EH (cell line): ENCODE data around the gene DNAI1.
A peak's percentile ranks its signal among the peaks of the same experiment; 100 is the strongest.

Source experiments
- DNase-seq: peaks from one replicate; pipeline ENCODE4 v3.0.0-alpha.2; 2015; ENCODE audit warnings: low read depth

The DNAI1 gene

DNA sequence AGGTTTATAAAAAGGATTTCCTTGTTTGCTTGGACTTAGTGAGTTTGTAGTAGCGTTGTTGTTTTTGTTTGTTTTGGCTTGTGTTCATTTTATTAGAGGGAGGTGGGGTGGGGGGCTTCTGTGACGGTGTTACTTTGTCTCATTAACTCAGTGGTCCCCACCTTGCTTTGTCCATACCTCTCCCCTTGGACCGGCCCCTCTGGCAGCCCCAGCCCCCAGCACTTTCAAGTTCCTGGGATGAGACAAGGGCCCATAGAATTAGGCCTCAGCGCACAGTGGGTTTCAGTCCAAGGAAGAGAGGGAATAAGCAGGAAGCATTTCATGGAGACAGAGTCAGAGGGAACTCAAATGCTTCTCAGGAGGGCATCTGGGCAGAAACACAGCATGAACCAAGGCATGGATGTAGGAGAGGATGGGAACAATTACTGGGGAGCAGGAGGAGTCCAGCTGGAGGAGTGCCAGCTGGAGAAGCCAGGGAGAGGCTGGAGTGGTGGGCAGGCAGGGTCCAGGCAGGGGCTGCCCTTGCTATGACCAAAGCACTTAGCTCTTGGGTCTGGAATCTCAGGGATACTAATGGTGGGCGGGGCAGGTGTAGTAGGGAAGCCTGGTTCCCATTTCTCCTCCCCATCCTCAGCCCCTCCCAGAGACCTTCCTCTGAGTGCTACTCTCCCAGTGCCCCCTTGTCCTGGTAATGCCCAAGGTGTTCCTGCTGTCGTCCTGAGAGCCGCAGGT is 87.7 kb downstream of the DNAI1 start:
- no peak for DNase-seq

DNA sequence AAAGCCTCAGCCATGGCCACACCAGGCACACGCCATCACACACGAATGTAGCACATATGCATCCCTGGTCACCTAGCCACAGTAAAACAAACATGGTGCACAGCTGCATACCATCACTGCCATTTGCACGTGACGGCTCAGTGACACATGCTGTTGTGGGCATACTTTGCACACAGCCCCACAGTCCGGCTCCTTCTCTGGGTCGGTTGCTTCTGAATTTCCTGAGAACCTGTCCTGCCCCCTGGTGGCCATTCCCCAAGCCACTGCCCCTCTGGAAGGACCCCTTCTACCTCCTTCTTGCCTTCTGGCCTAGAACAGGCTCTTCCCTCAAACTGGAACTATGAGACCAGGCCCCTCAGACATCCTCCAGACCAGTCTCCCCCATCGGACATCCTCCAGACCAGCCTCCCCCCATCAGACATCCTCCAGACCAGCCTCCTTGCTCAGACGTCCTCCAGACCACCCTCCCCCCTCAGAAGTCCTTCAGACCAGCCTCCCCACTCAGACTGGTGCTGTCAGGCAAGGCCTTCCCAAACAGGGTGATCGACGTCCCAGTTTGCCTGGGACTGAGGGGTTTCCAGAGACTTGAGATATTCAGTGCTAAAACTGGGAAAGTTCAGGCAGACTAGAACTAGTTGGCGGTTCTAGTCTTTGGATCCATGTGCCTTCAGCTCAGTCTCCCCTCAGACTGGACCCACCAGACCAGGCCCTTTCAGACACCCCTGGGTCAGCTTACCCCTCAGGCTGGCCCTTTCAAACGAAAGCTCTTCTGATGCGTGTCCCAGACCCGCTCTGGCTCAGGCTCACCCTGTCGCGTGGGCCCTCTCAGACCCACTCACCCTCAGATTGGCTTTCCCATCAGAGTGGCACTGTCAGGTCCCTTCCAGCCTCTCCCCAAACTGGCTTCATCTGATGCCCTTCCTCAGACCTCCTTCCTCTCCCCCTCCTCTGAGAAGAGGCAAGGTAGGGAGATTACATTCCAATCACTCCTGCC is 88.5 kb downstream of the DNAI1 start:
- DNase-seq, result peak; percentile 68

DNA sequence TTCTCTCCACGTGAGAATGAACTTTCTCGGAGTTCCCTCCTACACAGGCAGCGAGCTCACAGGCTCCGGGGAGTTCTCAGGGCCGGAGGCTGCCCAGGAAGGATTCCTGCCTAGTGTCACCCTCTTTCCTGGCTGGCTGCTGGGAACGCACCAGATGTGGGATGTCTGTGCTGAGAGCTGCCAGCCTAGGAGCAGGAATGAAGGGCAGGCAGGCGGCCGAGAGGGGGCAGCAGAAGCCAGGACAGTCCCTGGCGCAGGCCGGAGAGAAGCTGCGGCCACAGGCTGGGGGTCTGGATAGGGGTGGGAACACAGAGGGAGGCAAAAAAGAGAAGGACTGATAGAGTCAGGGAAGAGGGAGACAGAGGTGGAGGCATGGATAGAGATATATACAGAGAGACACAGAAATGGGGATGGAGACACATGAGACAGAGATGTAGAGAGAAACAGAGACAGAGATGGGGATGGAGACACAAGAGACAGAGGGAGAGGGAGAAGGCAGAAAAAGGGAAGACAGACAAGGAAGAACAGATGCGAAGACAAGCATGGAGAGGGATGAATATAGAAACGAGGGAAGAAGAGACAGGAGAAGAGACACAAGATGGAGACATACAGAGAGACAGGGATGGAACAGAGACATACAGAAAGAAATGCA is 89.5 kb downstream of the DNAI1 start:
- peak; percentile 73 for DNase-seq

DNA sequence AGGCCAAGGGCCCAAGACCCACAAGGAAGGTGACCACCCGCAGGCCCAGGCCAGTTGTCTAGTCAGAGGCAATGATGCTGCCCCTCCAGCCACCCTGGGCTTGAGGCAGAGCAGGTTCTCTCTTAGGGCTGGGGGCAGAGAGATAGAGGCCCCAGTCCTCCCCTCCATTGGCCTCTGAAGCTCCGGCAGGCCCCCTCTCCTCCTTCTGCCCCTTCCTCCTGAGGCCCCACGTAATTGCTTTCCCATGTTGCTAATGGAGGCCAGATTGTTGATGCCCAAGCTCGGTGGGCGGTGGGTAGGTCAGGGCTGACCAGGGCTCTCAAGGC is 90.8 kb downstream of the DNAI1 start:
- DNase-seq, result no peak

DNA sequence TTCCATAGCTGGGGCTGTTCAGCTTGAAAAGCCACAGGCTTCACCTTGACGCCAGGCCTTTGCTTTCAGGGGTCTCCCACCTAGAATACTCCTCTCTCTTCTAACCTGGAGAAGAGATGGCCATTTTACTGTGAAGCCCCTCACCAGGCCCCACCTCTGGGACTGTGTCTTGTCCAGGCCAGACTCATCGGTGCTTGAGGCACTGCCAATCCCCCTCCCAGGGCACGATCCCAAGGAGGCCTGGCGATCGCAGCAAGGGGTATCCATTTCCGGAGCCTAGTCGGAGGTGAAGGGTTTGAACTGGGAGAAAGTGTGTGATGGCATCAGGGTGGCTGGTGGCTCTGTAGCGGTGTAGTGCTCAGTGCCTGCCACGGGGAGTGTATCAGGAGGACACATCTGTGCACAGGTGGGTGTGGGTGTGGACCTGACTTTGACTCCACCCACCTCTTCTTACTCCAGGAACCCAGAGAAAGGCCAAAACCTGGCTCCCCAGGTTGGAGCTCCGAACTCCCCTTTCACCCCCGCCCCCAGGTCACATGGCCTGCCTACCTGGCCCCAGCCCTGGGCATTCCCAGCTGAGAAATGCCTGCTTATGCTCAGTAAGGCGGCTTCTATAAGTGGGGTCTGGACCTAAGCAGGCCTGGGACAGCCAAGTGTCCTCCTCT is 91.5 kb downstream of the DNAI1 start:
- DNase-seq, result no peak

DNA sequence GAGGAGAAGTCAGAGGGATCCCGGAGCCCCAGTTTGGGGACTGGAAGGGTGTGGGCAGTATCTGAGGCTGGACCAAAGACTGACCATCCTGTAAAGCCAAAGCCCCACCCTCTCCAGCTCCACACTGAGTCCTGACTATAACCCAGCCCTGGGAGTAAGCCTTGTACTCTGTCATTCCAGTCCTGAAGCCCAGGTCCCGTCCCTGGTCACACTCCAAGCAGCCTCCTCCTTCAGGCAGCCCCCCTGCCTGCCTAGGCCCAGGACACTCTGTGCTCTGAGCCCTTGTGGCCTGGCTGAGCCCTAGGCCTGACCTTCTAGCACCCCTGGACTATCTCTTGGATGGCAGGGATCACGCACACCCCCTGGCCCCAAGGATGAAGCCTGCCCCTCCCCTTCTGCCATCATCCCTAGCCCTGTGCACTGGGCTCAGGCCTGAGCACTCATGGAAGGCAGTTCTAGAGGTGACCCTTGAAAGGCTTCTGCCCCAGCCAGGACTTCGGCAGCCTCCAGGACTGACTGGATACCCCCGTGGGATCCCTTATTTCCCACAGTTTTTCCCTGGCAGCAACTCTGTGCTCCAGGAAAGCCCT is 92.2 kb downstream of the DNAI1 start:
- DNase-seq, result no peak

DNA sequence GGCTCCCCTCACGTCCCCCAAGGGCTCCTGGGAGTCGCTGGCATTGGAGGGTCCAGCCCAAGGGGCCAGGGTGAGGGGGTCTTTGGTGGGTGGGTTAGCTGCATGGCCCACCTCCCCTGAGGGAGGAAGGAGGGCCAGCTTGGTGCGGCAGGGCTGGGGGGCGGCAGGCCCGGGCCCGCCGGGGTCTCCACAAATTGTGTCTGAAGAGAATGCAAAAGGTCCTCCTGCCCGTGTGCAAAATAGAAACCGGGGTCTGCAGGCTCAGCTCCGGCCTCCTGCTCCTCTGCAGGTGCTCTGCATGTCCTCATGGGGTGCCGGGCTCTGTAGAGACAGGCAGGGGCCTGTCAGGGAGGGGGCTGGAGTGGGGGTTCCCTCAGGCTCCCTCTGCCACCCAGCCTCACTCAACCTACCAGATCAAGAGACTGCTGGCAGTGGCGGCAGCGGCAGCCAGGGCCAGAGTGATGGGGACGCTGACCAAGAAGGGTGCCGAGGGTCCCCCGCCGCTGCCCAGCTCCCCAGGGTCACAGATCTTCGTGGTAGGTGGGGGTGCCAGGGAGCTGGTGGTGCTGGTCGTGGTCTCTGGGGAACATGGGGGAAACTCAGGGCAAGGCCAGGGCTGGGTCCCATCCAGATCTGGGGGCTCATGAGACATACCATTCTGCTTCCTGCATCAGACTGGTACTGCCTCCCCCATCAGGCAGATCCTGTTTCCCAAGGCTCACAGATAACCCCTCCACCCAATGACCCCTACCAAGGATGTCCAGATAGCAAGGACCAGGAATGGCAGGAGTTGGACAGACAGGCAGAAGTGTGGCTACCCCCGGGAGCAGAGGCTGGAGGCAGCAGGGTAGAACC is 93.4 kb downstream of the DNAI1 start:
- DNase-seq, result no peak

DNA sequence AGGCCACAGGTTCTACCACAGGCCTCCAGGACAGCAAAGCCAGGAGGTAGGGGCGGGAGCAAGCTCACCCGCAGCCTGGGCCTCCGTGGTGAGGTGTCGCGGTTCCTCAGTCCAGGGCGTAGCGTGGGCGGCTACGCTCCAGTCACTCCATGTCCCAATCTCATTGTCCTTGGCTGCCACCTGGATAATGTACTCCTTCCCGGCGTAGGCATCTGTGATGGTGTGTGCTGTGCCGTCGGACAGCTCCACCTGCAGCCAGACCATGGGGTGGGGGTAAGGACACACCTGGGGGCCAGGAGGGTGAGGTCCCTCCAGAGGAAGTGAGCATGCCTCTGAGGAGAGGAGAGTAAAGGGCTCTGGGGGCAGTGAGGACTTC is 94.0 kb downstream of the DNAI1 start:
- DNase-seq, result no peak

DNA sequence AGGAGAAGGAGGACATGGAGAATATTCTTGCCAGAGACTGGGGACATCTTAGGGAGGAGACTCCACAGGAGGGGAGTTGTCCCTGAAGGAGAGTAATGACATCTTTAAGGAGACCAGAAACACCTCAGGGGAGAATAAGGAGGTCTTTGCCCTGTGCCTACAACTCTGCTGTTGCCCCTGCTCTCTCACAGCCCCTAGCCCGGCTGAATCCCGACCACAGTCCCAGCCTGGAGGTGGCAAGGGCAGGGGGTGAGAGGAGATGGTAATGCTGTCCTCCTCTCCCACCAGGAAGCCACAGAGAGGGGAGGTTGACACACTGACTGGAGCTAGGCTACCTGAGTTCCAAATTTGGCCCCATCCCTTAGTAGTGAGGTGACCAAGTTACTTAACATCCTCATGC is 94.4 kb downstream of the DNAI1 start:
- no peak for DNase-seq

DNA sequence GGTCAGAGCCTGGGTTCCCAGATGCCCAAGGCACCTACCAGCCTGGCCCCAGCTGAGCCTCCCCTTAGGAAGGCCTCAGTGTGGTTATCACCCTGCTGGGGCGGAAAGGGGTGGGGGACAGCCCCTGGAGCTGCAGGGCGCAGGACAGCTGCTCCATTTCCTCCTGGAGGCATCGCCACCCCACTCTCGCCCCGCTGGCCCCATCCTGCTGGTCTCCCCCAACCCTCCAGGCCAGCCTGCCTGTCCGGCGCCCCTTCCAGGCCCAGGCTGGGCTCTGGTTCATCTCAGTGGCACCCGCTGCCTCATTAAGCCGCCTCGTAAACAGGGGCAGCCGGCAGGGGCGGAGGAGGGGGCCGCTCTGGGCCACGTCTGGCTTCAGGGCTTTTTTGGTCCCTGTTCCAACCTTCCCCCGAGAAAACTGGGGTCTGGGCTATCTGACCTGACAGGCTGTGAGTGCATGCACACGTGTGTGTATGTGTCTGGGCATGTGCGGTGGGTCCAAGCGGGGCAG is 95.0 kb downstream of the DNAI1 start:
- no peak for DNase-seq

DNA sequence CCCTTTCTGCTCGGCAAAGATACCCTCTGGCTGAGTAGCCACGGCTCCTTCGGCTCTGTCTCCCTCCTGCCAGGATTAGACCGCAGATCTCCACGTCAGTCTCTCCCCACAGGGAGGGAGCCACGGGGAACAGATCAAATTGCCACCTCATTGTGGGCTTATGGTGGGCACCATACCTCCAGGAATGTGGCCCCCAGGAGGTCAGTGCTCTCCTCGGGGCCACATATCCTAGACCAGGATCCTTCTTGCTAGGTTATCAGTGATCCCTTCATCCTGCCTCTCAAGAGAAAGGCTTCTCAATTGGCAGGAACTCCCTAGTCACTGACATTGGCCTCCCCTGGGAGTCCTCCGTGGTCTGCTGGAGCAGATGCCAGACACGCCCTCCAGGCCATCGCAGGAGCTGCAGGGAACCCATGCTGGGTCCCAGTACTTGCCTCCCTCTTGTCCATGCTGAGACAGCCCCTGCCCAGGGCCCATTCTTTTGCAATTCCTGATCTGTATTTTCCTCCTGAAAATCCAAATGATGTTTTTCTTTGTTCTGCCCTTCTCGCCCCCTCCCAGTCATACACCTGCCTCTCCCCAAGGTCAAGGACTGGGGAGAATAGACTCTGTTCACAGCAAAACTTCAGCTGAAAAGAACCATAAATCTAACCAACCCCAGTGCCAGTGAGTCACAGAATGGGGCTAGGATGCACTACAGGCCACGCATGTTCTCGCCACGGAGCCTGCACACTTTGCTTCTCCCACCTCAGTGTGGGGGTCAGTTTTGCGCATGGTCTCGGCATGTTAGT is 95.8 kb downstream of the DNAI1 start:
- DNase-seq, result peak; percentile 10

DNA sequence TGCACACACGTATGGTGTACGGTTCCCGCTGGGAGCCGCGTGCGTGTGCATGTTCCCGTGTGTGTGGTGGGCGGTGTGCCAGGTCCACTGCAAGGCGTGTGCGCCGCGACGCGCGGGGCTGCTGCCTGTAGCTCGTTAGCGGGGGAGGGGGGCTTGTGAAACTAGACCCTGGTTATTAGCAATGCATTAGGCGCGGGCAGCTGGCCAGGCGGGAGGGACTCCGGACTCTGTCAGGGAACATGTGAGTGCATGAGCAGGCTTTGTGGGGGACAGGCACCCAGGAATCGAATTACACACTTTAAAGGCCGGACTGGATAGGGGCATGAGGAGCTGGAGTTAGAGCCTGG is 96.4 kb downstream of the DNAI1 start:
- no peak for DNase-seq

DNA sequence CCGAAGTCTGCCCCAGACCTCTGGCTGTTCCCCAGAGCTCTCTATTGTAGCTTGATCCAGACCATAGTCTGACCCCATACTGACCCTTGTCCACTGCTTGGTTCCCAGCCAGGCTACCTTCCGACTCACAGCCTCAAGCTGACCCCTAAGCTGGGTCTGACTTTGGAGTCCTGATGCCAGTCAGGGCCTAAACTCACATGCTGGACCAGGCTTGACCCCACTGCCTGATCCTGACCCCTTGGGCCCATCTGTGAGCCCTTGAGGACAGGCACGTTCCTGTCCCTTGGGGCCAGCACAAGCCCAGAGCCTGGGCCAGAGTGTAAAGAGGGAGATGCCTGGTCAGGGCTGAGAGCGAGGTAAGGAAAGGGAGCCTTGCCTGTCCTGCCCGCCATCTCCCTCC is 96.9 kb downstream of the DNAI1 start:
- DNase-seq, result no peak

DNA sequence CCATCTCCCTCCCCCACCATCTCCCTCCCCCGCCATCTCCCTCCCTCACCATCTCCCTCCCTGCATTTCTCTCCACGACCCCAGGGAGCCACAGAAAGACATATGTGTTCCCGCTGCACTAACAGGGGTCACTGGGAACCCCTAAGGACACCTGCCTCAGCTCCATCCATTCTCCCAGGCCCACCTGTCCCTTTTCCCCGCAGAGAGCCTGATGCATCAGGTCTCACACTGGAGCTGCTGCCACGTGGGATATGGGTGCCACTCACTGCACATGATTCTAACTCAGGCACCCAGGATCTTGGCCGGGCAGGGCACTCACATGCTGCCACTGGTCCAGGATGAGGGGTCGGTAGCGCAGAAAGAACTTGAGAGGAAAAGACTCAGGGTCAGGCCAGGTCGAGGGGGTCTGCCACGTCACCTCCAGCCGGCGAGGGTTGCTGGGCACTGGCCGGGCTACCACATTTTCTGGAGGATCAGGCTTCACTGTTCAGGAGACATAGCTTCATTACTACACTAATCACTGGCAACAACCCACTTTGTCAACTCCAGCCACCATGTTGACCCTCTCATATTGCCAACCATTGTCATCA is 97.4 kb downstream of the DNAI1 start:
- no peak for DNase-seq

DNA sequence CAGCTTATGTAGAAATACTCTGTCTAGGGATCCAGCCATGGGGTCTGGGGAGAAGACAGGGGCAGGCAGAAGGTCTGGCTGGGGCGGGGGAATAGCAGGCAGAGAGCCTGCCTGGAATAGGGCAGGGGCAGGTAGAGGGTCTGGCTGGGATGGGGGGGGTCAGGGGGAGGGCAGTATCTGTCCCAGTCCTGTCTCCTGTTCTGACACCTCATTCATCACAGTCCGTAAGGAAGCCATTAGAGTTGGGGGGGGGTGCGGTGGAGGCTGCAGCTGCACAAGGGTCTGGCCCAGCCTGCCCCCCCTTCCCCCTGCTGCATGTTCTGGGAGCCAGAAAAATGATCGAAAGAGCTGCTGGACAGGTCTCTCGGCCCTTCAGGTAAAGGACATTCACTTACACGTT is 98.3 kb downstream of the DNAI1 start:
- DNase-seq, result no peak

DNA sequence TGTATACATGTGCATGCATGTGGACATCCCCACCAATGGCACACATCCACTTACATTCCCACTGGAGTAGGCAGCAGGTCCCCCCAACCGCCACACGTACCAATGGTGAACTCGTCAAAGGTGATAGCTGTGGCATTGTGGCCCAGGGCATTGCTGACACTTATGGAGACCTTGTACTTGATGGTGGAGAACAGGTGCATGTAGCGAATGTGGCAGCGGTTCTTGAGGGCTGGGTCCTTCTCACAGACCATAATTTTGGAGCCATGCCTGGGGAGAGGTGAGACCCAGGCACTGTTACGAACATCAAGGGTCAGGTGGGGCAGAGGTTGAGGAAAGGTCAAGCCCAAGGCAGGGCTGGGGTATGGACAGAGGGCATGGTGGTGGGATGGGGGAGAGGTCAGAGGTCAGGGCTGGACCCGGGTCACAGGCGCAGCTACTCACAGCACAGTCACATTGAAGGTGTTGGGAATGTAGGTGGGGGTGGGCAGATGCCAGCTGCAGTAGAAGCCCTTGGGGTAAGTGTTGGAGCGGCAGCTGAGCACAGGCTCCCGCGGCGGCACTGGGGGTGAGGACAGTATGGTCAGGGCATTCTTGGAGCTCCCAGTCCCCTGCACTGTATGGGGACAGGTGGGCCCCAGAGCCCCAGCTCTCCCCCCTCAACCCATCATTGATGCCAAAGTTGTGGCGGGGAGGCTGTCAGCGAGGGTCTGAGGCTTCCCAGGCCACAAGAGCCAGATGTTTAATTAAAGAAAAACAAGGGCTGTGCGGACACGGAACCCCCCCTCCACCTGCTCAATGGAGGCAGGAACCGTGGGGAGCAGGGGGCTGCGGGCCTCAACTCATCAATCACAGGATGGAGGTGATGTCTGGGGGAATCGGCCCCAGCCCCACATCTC is 99.1 kb downstream of the DNAI1 start:
- no peak for DNase-seq

DNA sequence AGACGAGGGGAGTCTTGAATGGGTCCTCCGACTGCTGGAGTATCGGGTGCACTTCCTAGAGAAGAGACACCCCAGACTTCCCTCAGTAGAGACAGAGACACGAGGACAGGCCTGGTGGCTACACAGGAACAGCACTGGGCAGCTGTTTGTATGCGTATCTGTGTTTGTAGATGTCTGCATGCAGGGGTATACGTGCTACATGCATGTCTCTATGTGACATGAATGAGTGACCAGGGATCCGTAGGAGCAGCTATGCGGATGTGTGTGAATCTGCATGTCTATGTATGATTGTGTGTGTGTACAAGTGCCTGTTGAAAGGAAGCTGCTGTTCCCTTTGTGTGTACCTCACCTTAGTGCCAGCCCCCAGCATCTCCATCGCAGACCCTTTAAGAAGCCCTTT is 99.8 kb downstream of the DNAI1 start:
- DNase-seq, result no peak

DNA sequence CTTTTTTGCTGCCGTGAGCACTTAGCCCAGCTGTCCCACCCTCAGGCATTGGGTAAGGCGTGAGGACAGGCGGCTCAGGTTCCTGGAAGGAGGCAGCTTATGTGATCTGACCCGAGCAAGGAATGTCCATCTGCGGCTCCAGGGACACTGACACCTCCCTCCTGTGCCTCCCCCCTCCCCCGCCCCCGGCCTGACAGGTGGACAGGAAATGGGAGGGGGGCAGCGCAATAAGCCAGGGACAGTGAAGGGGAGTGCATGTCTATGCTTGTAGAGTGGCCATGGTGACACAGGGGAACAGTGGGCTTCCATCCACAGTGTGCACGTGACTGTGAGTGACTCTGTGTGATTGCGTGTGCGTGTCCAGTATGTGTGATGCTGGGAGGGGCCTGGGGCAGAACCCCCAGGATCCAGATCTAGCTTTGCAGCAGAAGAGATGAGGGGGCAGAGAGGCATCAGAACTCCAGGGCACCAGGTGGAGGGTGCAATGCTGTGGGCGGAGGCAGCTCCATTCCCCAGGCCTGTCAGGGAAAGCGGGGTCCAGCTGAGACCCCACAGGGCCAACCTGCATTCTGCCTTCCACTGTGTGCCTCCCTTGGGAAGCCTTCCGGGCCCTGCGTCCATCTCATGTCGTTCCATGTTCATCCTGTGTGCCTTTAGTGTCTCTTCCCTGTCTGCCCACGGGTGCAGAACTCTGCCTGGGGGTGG is 100.5 kb downstream of the DNAI1 start:
- DNase-seq, result no peak
